Measurements from ENCODE around the gene PPP1R13L. TPM values are rescaled to one million over a fixed set of nuclear protein-coding genes. Genes with fewer than 3 reads are reported as not detected.
"Not testable (repeated sequence)": the region's sequence is repeated elsewhere in the genome, so short reads cannot be mapped to it uniquely, and the experiment has no call there.

Gene PPP1R13L
- total RNA-seq, 4 donors from 2014 or later: 11.9 to 64.2 (median 35.8) TPM

GRCh38 chr19:45336696-45337251, 68.1 kb downstream of the PPP1R13L start:
- H3K27me3 ChIP-seq: no peaks in the 10 kb centered on the region
- no peak overlapping the region for H3K27ac ChIP-seq
- TF ChIP-seq POLR2A (IDR thresholded peaks at IDR 0.05) (no peak), CTCF (IDR thresholded peaks at IDR 0.05) (no peak)
- WGBS, 2 donors: 65 to 69% methylated on average over 11 of the region's 11 CpGs
- intact Hi-C loops (cut with DNase I): no loop called here
- H3K9me3 ChIP-seq: no peaks in the 10 kb centered on the region
- no peaks in the 10 kb centered on the region for H3K36me3 ChIP-seq
- H3K4me3 ChIP-seq (replicated peaks in 1 of 3): no peak overlapping the region
- no peak for DNase-seq
- H3K4me1 ChIP-seq: peaks cover 0 to 6% of the 10 kb centered on the region in 2 donors

- H3K9me3 ChIP-seq; H3K36me3 ChIP-seq; H3K27me3 ChIP-seq; H3K4me1 ChIP-seq; DNase-seq; H3K4me3 ChIP-seq (replicated peaks in 1 of 3); intact Hi-C loops (cut with DNase I); H3K27ac ChIP-seq: not testable (repeated sequence)
- WGBS, 2 donors: 92 to 95% methylated on average over 4 of the region's 4 CpGs
These were observed 70.0 kb downstream of the PPP1R13L start for GRCh38 chr19:45334881-45335280.

GRCh38 chr19:45333609-45334303, 71.1 kb downstream of the PPP1R13L start:
- intact Hi-C loops (cut with DNase I): no loop called here
- no peak for DNase-seq
- no peak overlapping the region for H3K27ac ChIP-seq
- no peaks in the 10 kb centered on the region for H3K4me1 ChIP-seq
- H3K27me3 ChIP-seq: no peaks in the 10 kb centered on the region
- 83 to 84% methylated on average over 10 of the region's 10 CpGs for WGBS, 2 donors
- no peaks in the 10 kb centered on the region for H3K9me3 ChIP-seq
- TF ChIP-seq CTCF (IDR thresholded peaks at IDR 0.05): no peak
- TF ChIP-seq POLR2A (IDR thresholded peaks at IDR 0.05): no peak
- H3K4me3 ChIP-seq (replicated peaks in 1 of 3): no peak overlapping the region
- H3K36me3 ChIP-seq: no peaks in the 10 kb centered on the region

GRCh38 chr19:45331411-45331810, 73.5 kb downstream of the PPP1R13L start:
- WGBS, 2 donors: 73 to 81% methylated on average over 6 to 7 of the region's 7 CpGs
- Histone ChIP-seq H3K9me3 (no peaks in the 10 kb centered on the region), H3K4me3 (replicated peaks in 1 of 3) (no peak overlapping the region), H3K27me3 (no peaks in the 10 kb centered on the region), H3K36me3 (no peaks in the 10 kb centered on the region), H3K4me1 (no peaks in the 10 kb centered on the region), H3K27ac (no peak overlapping the region)
- no peak for TF ChIP-seq POLR2A (IDR thresholded peaks at IDR 0.05)
- no peak for TF ChIP-seq CTCF (IDR thresholded peaks at IDR 0.05)
- intact Hi-C loops (cut with DNase I): no loop called here
- no peak for DNase-seq

Small RNA genes lying within 50 kb of the gene (microRNA-seq; reads per million reads assigned to microRNA genes)
- gene MIR6088: not detected

Small RNA genes lying within 50 kb of the gene (small RNA-seq; reads per million reads assigned to genes)
- not detected for gene MIR6088

Other genes with a start within 250 kb of the PPP1R13L start
- 1 to 10 TPM in 1 of 4 donors, under 1 TPM in 3; 0.44 to 1.3 (median 0.68) TPM for gene NKPD1, start 244.1 kb downstream of the PPP1R13L start, total RNA-seq
- 10 to 100 TPM; 25.0 to 53.3 (median 38.8) TPM for gene TRAPPC6A, start 226.8 kb downstream of the PPP1R13L start, total RNA-seq
- 10 to 100 TPM in 3 of 4 donors, 1 to 10 TPM in 1; 9.1 to 15.4 (median 11.9) TPM for gene BLOC1S3, start 226.3 kb downstream of the PPP1R13L start, total RNA-seq
- 10 to 100 TPM in 2 of 4 donors, 1 to 10 TPM in 2; 2.1 to 17.2 (median 11.4) TPM for gene EXOC3L2, start 159.7 kb downstream of the PPP1R13L start, total RNA-seq
- gene MARK4, start 153.8 kb downstream of the PPP1R13L start, total RNA-seq: 10 to 100 TPM; 18.5 to 25.1 (median 22.1) TPM
- under 1 TPM in 1 of 4 donors, not detected in 3; 0.27 TPM for gene CKM, start 82.2 kb downstream of the PPP1R13L start, total RNA-seq
- gene KLC3, start 64.3 kb downstream of the PPP1R13L start, total RNA-seq: 1 to 10 TPM in 1 of 4 donors, under 1 TPM in 3; 0.45 to 1.2 (median 0.83) TPM
- 10 to 100 TPM in 3 of 4 donors, 1 to 10 TPM in 1; 9.4 to 19.2 (median 15.9) TPM for gene ERCC2, start 34.5 kb downstream of the PPP1R13L start, total RNA-seq
- gene POLR1G, start 1.6 kb upstream of the PPP1R13L start, total RNA-seq: 1 to 10 TPM; 1.3 to 9.1 (median 4.2) TPM
- gene ERCC1, start 18.8 kb upstream of the PPP1R13L start, total RNA-seq: 100 to 1,000 TPM in 2 of 4 donors, 10 to 100 TPM in 2; 89.1 to 157 (median 113) TPM
- 1 to 10 TPM; 1.6 to 3.3 (median 2.4) TPM for gene FOSB, start 62.9 kb upstream of the PPP1R13L start, total RNA-seq
- 1 to 10 TPM; 1.8 to 7.3 (median 4.6) TPM for gene RTN2, start 92.0 kb upstream of the PPP1R13L start, total RNA-seq
- 1 to 10 TPM in 1 of 4 donors, under 1 TPM in 1, not detected in 2; 0.73 to 1.1 TPM for gene PPM1N, start 93.4 kb upstream of the PPP1R13L start, total RNA-seq
- gene VASP, start 102.4 kb upstream of the PPP1R13L start, total RNA-seq: 10 to 100 TPM; 34.3 to 50.8 (median 45.1) TPM
- 10 to 100 TPM in 3 of 4 donors, 1 to 10 TPM in 1; 5.4 to 30.8 (median 17.0) TPM for gene OPA3, start 179.7 kb upstream of the PPP1R13L start, total RNA-seq
- gene GPR4, start 197.1 kb upstream of the PPP1R13L start, total RNA-seq: 1 to 10 TPM; 3.6 to 9.4 (median 5.6) TPM
- gene EML2, start 234.3 kb upstream of the PPP1R13L start, total RNA-seq: 100 to 1,000 TPM in 1 of 4 donors, 10 to 100 TPM in 3; 33.1 to 148 (median 36.8) TPM